NCI-H526 (cell line): Measurements from ENCODE around the gene SCN1B.

Source experiments
- DNase-seq, 2 experiments: peaks; one replicate each; lab custom pipeline; 2025; lab: John Stamatoyannopoulos, UW

SCN1B gene

GRCh38 chr19:35074426-35075201, 44.3 kb downstream of the SCN1B start:
- DNase-seq: no peak

GRCh38 chr19:35075202-35076025, 45.1 kb downstream of the SCN1B start:
- no peak for DNase-seq

GRCh38 chr19:35076026-35076370, 45.7 kb downstream of the SCN1B start:
- DNase-seq: no peak

- DNase-seq: no peak
Measured at GRCh38 chr19:35076657-35077056, 46.4 kb downstream of the SCN1B start.

GRCh38 chr19:35077411-35078223, 47.3 kb downstream of the SCN1B start:
- DNase-seq: no peak

GRCh38 chr19:35079826-35080225, 49.6 kb downstream of the SCN1B start:
- no peak for DNase-seq

- DNase-seq: no peak
Measured at GRCh38 chr19:35080613-35081170, 50.4 kb downstream of the SCN1B start.

- no peak for DNase-seq
Measured at GRCh38 chr19:35081201-35081600, 50.9 kb downstream of the SCN1B start.

GRCh38 chr19:35083691-35084508, 53.6 kb downstream of the SCN1B start:
- no peak for DNase-seq

- no peak for DNase-seq
Measured at GRCh38 chr19:35084509-35084762, 54.2 kb downstream of the SCN1B start.

- DNase-seq: no peak
Measured at GRCh38 chr19:35085947-35086346, 55.7 kb downstream of the SCN1B start.

- DNase-seq: no peak
Measured at GRCh38 chr19:35086455-35086854, 56.2 kb downstream of the SCN1B start.

- no peak for DNase-seq
Measured at GRCh38 chr19:35087393-35087792, 57.1 kb downstream of the SCN1B start.

GRCh38 chr19:35088131-35088913, 58.1 kb downstream of the SCN1B start:
- DNase-seq: no peak

GRCh38 chr19:35089554-35089953, 59.3 kb downstream of the SCN1B start:
- DNase-seq: no peak
